Liver (tissue), 3 donors: ENCODE measurements around the gene GRK3.
"Not testable (repeated sequence)": the region's sequence is repeated elsewhere in the genome, so short reads cannot be mapped to it uniquely, and the experiment has no call there.

ENCODE experiments used
- CTCF ChIP-seq: fragments of 150-350 bp; IDR thresholded peaks from 2 replicates; pipeline ENCODE4 v1.5.1; 2017; ENCODE audit warnings: improper control_type of control experiment, low read depth, low read length; ENCODE audit not compliant: missing input control
- EGR1 ChIP-seq, 2 donors: IDR thresholded peaks; 2 replicates each; pipeline ENCODE4 v1.6.1; 2016 to 2018; ENCODE audit warnings: antibody characterized with exemption in 2 of 2, low read depth in 2 of 2
- FOXA1 ChIP-seq: IDR thresholded peaks from 2 replicates; pipeline ENCODE4 v1.6.1; 2016; ENCODE audit warnings: antibody characterized with exemption
- GABPA ChIP-seq, 2 donors: IDR thresholded peaks in 1 of 2; conservative IDR thresholded peaks in 1 of 2; 2 replicates each; pipeline ENCODE4 v1.6.1; 2016; ENCODE audit warnings: antibody characterized with exemption in 2 of 2, mild to moderate bottlenecking in 1 of 2, moderate library complexity in 1 of 2
- REST ChIP-seq: IDR thresholded peaks from 2 replicates; pipeline ENCODE4 v1.6.1; 2016; ENCODE audit warnings: antibody characterized with exemption, mild to moderate bottlenecking
- SP1 ChIP-seq: IDR thresholded peaks from 2 replicates; pipeline ENCODE4 v1.6.1; 2018; ENCODE audit warnings: antibody characterized with exemption, mild to moderate bottlenecking
- TAF1 ChIP-seq: conservative IDR thresholded peaks from 2 replicates; pipeline ENCODE4 v1.6.1; 2016; ENCODE audit warnings: antibody characterized with exemption, mild to moderate bottlenecking
- ZBTB33 ChIP-seq: IDR thresholded peaks from 2 replicates; pipeline ENCODE4 v1.6.1; 2016; ENCODE audit warnings: antibody characterized with exemption
- donor health status: healthy.
- donor health status: healthy.

GRCh38 chr22:25531677-25532076, 32.8 kb upstream of the GRK3 start:
- not testable (repeated sequence) for TF ChIP-seq REST; TAF1; CTCF; GABPA (IDR thresholded peaks at IDR 0.05 in 1 of 2, conservative IDR thresholded peaks at IDR 0.05 in 1 of 2); EGR1 (IDR thresholded peaks at IDR 0.05; ENCODE audit: low read depth in 2 of 2); FOXA1; SP1; ZBTB33
